Adrenal gland (tissue), 12 donors: ENCODE measurements around the gene HECTD3. TPM values are rescaled to one million over a fixed set of nuclear protein-coding genes. Genes with fewer than 3 reads are reported as not detected.
A peak's percentile ranks its signal among the peaks of the same experiment; 100 is the strongest.

Source experiments
- DNase-seq, 7 donors: peaks; one replicate each; pipeline ENCODE4 v3.0.0-alpha.2; 2019 to 2020
- H3K27ac ChIP-seq, 5 donors: fragments of 200-600 bp; sonication (generic) in 4 of 5; 1 replicate in 3 of 5; 2 replicates in 2 of 5; pipeline versions ENCODE4 v1.5.1 to v1.8.0; 2016 to 2020; ENCODE audit warnings: mild to moderate bottlenecking in 1 of 5
- H3K27me3 ChIP-seq: fragments of 200-600 bp; 2 replicates; pipeline ENCODE4 v1.8.0; 2021
- H3K36me3 ChIP-seq, 2 donors: fragments of 200-600 bp; replicated peaks in 1 of 2; 1 replicate in 1 of 2; 2 replicates in 1 of 2; pipeline versions ENCODE4 v1.5.1 to v1.8.0; 2018 to 2022
- H3K4me1 ChIP-seq, 2 donors: fragments of 200-600 bp; replicated peaks in 1 of 2; 1 replicate in 1 of 2; 2 replicates in 1 of 2; pipeline versions ENCODE4 v1.5.1 to v1.8.0; 2018 to 2021
- H3K4me3 ChIP-seq, 4 donors: fragments of 200-600 bp; sonication (generic) in 3 of 4; one replicate each; pipeline ENCODE4 v1.5.1; 2016 to 2018
- H3K9me3 ChIP-seq, 3 donors: fragments of 200-600 bp; sonication (generic) in 1 of 3; replicated peaks in 1 of 3; 1 replicate in 2 of 3; 2 replicates in 1 of 3; pipeline versions ENCODE4 v1.5.1 to v1.8.0; 2016 to 2021
- CTCF ChIP-seq, 6 experiments: fragments of 450-650 bp in 4 of 6; fragments of 200-600 bp in 2 of 6; sonication (generic) in 1 of 6; IDR thresholded peaks; 1 replicate in 5 of 6; 2 replicates in 1 of 6; pipeline versions ENCODE4 v1.5.1 to v1.8.0; 2016 to 2021; ENCODE audit warnings: antibody characterized with exemption in 6 of 6, mild to moderate bottlenecking in 2 of 6, moderate library complexity in 1 of 6
- POLR2A ChIP-seq, 2 donors: fragments of 450-650 bp; IDR thresholded peaks; one replicate each; pipeline ENCODE4 v1.6.1; 2017; ENCODE audit warnings: antibody characterized with exemption in 2 of 2, mild to moderate bottlenecking in 2 of 2, moderate library complexity in 1 of 2
- WGBS, 4 donors: extraction: QIAGEN DNeasy Blood & Tissue Kit in 2 of 4; methylation state at CpG; one replicate each; pipeline versions ENCODE4 v1.1.5 to v1.1.7; 2013 to 2017; 5-methylcytosine and 5-hydroxymethylcytosine counted together
- intact Hi-C, 2 donors: fragments of 100-400 bp; cut with DNase I; formaldehyde crosslinking; loops; one replicate each; pipeline versions ENCODE4 v1.14.1 to v1.15.0; 2022 to 2023
- polyA plus RNA-seq, 3 donors: library from polyadenylated mRNA; stranded (reverse); fragments of 200-250 nt in 2 of 3; fragments of 350-450 nt in 1 of 3; fragmentation: Illumina TruSeq in 1 of 3; extraction: RNeasy Lipid Tissue Mini Kit (QIAGEN cat#74804) in 1 of 3; gene quantifications; one replicate each; pipeline ENCODE4 v1.2.3, GENCODE V29; 2013 to 2014
- total RNA-seq, 9 donors: library from RNA; depleted of rRNA in 4 of 9; stranded (reverse); fragments of >200 nt in 4 of 9; fragments of 120-200 nt in 1 of 9; fragmentation: NEBNext Ultra II Directional in 1 of 9; extraction: Animal tissue kit (Norgen Biotek cat#: 25700) in 1 of 9; gene quantifications; one replicate each; pipeline versions ENCODE4 v1.1.0 to v1.2.4, GENCODE V29; 2013 to 2023
- donor health status: healthy with polysubstance abuse.
- donor health status: Bipolar disorder and iron deficiency.
- donor health status: DM: yes; HTN: yes; CAD: no.
- donor health status: DM: no; HTN: no; CAD: no.
- donor health status: DM: no; HTN: no; CAD: no.
- donor health status: DM: yes; HTN: yes; CAD: no.

HECTD3 gene
- total and polyA plus RNA-seq, 12 donors: 17.2 to 73.7 (median 50.8) TPM

- H3K27ac ChIP-seq: no peak overlapping the region
- no peaks in the 10 kb centered on the region for H3K36me3 ChIP-seq
- TF ChIP-seq CTCF (IDR thresholded peaks at IDR 0.05): no peak
- TF ChIP-seq POLR2A (IDR thresholded peaks at IDR 0.05): no peak
- WGBS, 4 donors: 94 to 100% (median 96%) methylated on average over 1 of the region's 1 CpG
- DNase-seq: no peak
- H3K9me3 ChIP-seq: no peaks in the 10 kb centered on the region
- no peak overlapping the region for H3K4me3 ChIP-seq
- no peaks in the 10 kb centered on the region for H3K27me3 ChIP-seq
- intact Hi-C loops: loop anchor here in 1 of 2 donors (5.0 kb wide), 1 partner anchor 184 kb away; the partner anchor contains the start of gene ZSWIM5
- no peaks in the 10 kb centered on the region for H3K4me1 ChIP-seq
Observed at GRCh38 chr1:45023663-45024062, 12.5 kb upstream of the HECTD3 start.

- peak; percentile 56 to 91 (median 73) for DNase-seq
- Histone ChIP-seq H3K4me1 (peaks cover 5 to 16% of the 10 kb centered on the region in 2 donors), H3K27me3 (no peaks in the 10 kb centered on the region), H3K4me3 (no peak overlapping the region), H3K27ac (peak overlapping the region in 1 of 5 donors; percentile 14), H3K9me3 (no peaks in the 10 kb centered on the region), H3K36me3 (peaks cover 0 to 9% of the 10 kb centered on the region in 2 donors)
- intact Hi-C loops: loop anchor here (5.0 to 10.0 kb wide), 2 partner anchors 279 to 476 kb away; partner anchors contain the start of gene TESK2 (in 1 of the 2)
- 54 to 65% (median 58%) methylated on average over 7 to 16 of the region's 16 CpGs for WGBS, 4 donors
- TF ChIP-seq CTCF (IDR thresholded peaks at IDR 0.05) (peak; percentile 52 to 87 (median 75)), POLR2A (IDR thresholded peaks at IDR 0.05) (no peak)
Observed at GRCh38 chr1:45018599-45019230, 7.6 kb upstream of the HECTD3 start.

GRCh38 chr1:45016767-45017166 lies 5.6 kb upstream of the HECTD3 start:
- TF ChIP-seq POLR2A (IDR thresholded peaks at IDR 0.05) (no peak), CTCF (IDR thresholded peaks at IDR 0.05) (no peak)
- Histone ChIP-seq H3K36me3 (peaks cover 0 to 10% of the 10 kb centered on the region in 2 donors), H3K4me3 (no peak overlapping the region), H3K4me1 (peaks cover 22 to 27% of the 10 kb centered on the region in 2 donors), H3K9me3 (no peaks in the 10 kb centered on the region), H3K27me3 (no peaks in the 10 kb centered on the region), H3K27ac (no peak overlapping the region)
- WGBS, 4 donors: 73 to 83% (median 76%) methylated on average over 6 of the region's 6 CpGs
- DNase-seq: peak in 1 of 7 donors; percentile 8
- intact Hi-C loops: loop anchor here (5.0 to 10.0 kb wide), 2 partner anchors 281 to 478 kb away; partner anchors contain the start of gene TESK2 (in 1 of the 2)

GRCh38 chr1:45016090-45016697 lies 5.1 kb upstream of the HECTD3 start:
- no peak overlapping the region for H3K4me3 ChIP-seq
- H3K36me3 ChIP-seq: peaks cover 0 to 10% of the 10 kb centered on the region in 2 donors
- peaks cover 28 to 33% of the 10 kb centered on the region in 2 donors for H3K4me1 ChIP-seq
- TF ChIP-seq CTCF (IDR thresholded peaks at IDR 0.05) (no peak), POLR2A (IDR thresholded peaks at IDR 0.05) (no peak)
- DNase-seq: peak in 1 of 7 donors; percentile 7
- intact Hi-C loops: loop anchor here (5.0 to 10.0 kb wide), 2 partner anchors 281 to 479 kb away; partner anchors contain the start of gene TESK2 (in 1 of the 2)
- 73 to 88% (median 83%) methylated on average over 2 of the region's 2 CpGs for WGBS, 4 donors
- no peaks in the 10 kb centered on the region for H3K27me3 ChIP-seq
- no peak overlapping the region for H3K27ac ChIP-seq
- H3K9me3 ChIP-seq: no peaks in the 10 kb centered on the region
